ENCODE data around the gene HOXC4. TPM values are rescaled to one million over a fixed set of nuclear protein-coding genes. Genes with fewer than 3 reads are reported as not detected.
"Not testable (repeated sequence)": the region's sequence is repeated elsewhere in the genome, so short reads cannot be mapped to it uniquely, and the experiment has no call there.

HOXC4 gene
- total and polyA plus RNA-seq, 3 experiments from 2014 or later, result 0.37 to 1.4 (median 1.3) TPM

DNA sequence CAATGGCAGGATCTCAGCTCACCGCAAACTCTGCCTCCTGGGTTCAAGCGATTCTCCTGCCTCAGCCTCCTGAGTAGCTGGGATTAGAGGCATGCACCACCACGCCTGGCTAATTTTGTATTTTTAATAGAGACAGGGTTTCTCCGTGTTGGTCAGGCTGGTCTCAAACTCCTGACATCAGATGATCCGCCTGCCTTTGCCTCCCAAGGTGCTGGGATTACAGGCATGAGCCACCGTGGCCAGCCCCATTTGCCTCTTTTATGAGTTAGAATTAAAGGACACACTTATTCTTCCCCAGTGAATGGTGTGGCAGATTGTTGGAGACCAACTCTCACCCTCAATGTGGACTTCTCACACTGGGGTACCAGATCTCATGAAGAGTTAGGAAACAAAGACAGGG, 11.6 kb upstream of the HOXC4 start:
- H3K4me3 ChIP-seq (ENCODE audit: low read length); H3K27ac ChIP-seq (ENCODE audit: low read depth, low read length); H3K27ac Mint-ChIP-seq; DNase-seq; H3K9me3 Mint-ChIP-seq; H3K9me3 ChIP-seq (ENCODE audit: low read length); H3K36me3 ChIP-seq (ENCODE audit: insufficient read depth, low read length); H3K36me3 Mint-ChIP-seq; H3K4me1 ChIP-seq (ENCODE audit: insufficient read depth, low read length); H3K4me3 Mint-ChIP-seq; POLR2A ChIA-PET: not testable (repeated sequence)
- Mint-ChIP-seq H3K27me3 (peaks cover 82 to 93% of the 10 kb centered on the region in 2 donors), H3K4me1 (peaks cover 5 to 15% (median 13%) of the 10 kb centered on the region in 3 donors)
- CTCF ChIA-PET, result interaction anchor here (1.1 to 2.3 kb wide), 2 partner anchors 10 to 14 kb away, joined by 4 to 10 read pairs; partner anchors contain the start of gene HOXC5
- H3K27me3 ChIP-seq (ENCODE audit: insufficient read depth, low read length, poor library complexity, severe bottlenecking), result peaks cover 53% of the 10 kb centered on the region

DNA sequence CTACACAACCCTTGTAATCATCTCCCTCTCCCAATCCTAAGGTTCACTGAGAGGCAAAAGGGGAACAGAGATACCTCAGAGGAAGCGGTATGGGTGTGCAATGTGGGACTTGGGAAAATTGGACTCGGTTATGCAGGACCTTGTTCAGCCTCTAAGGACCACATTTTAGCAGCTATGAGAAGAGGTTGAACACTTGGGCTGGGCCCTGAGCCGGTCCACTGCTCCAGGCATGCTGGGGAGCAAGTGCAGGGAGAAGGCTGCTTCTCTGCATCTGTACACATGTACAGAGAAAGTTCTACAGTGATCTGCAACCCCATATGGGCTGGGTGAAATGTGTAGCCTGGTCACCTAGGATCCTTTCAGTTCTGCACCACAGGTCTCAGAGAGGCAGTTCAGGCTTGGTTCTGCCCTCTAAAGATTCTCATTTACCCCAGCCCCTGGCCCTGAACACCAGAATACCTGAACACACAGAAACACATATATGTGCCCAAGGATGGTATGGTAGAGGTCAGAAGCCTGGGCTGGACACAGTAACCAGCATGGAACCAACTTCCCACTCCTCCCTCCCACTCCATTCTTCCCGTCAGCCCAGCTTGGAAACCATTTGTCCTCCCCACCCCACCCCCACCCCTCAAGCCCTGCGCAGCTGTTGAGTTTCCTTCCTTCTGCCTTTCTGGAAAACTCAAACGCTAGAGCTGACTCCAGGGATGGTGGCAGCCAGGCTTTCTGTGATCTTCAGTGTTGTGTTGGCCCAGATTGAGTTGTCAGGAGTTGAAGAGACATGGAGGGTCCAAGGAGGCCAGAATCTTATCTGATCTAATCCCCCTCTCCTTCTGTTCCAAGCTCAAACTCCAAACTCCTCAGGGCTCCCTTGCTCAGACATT, 10.4 kb upstream of the HOXC4 start:
- Mint-ChIP-seq H3K36me3 (no peaks in the 10 kb centered on the region), H3K9me3 (peaks cover 0 to 2% (median 0%) of the 10 kb centered on the region in 5 donors), H3K27me3 (peaks cover 87 to 93% of the 10 kb centered on the region in 2 donors), H3K4me3 (no peak overlapping the region), H3K27ac (peak overlapping the region in 1 of 8 donors; percentile 70), H3K4me1 (peaks cover 9 to 26% (median 22%) of the 10 kb centered on the region in 3 donors)
- no peaks in the 10 kb centered on the region for H3K36me3 ChIP-seq (ENCODE audit: insufficient read depth, low read length)
- H3K4me1 ChIP-seq (ENCODE audit: insufficient read depth, low read length), result peaks cover 13% of the 10 kb centered on the region
- DNase-seq, result no peak
- no peaks in the 10 kb centered on the region for H3K9me3 ChIP-seq (ENCODE audit: low read length)
- ChIA-PET CTCF (interaction anchor here (0.7 to 2.3 kb wide), 3 partner anchors 11 to 148 kb away, joined by 3 to 10 read pairs (median 3); partner anchors contain the start of gene HOXC5), POLR2A (interaction anchor here (0.6 kb wide), 1 partner anchor 10 kb away, joined by 3 read pairs; no protein-coding TSS in a partner anchor)
- H3K27me3 ChIP-seq (ENCODE audit: insufficient read depth, low read length, poor library complexity, severe bottlenecking), result peaks cover 64% of the 10 kb centered on the region
- H3K27ac ChIP-seq (ENCODE audit: low read depth, low read length), result no peak overlapping the region
- H3K4me3 ChIP-seq (ENCODE audit: low read length), result no peak overlapping the region

DNA sequence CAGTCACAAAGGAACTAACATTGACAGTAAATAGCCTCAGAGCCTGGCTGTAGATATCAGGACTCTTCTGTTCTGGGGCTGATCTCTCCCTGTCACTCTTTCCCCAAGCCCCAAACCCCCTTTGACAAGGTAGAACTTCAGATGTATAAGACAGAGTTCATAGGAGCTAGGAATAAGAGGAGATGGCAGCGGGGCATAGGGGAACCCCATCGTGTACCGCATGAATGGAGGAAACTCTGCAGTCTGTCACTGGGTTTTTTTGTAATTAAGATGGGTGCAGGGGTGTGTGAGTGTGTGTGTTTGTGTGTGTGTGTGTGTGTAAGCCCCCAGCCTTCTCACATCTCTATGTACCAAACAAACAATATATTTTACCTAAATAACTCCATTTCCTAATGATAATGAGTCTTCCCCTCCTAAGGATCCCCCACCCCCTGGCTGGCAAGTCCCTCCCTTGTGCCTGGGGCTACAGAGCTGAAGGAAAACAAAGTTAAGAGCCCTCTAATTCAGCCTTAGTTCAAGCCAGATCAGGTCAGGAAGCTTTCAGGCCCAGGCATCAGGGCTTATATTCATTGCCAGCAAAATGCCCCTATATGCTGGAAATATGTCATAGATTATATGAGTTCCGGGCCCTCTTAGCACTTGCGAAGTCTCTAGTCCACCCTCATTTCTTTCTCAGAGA, 9.1 kb upstream of the HOXC4 start:
- H3K4me3 Mint-ChIP-seq, result no peak overlapping the region
- no peak for DNase-seq
- no peak overlapping the region for H3K27ac ChIP-seq (ENCODE audit: low read depth, low read length)
- peaks cover 72% of the 10 kb centered on the region for H3K27me3 ChIP-seq (ENCODE audit: insufficient read depth, low read length, poor library complexity, severe bottlenecking)
- CTCF ChIA-PET, result interaction anchor here (0.8 to 1.3 kb wide), 2 partner anchors 12 to 147 kb away, joined by 3 to 4 read pairs; partner anchors contain the start of gene HOXC5
- peaks cover 13% of the 10 kb centered on the region for H3K4me1 ChIP-seq (ENCODE audit: insufficient read depth, low read length)
- POLR2A ChIA-PET, result no interaction called here
- no peak overlapping the region for H3K4me3 ChIP-seq (ENCODE audit: low read length)
- peaks cover 9 to 29% (median 22%) of the 10 kb centered on the region in 3 donors for H3K4me1 Mint-ChIP-seq
- peak overlapping the region in 1 of 8 donors; percentile 7 for H3K27ac Mint-ChIP-seq
- peaks cover 83 to 93% of the 10 kb centered on the region in 2 donors for H3K27me3 Mint-ChIP-seq
- H3K9me3 ChIP-seq (ENCODE audit: low read length), result no peaks in the 10 kb centered on the region
- H3K9me3 Mint-ChIP-seq, result peaks cover 0 to 2% (median 0%) of the 10 kb centered on the region in 5 donors
- peaks cover 0 to under 1% (median 0%) of the 10 kb centered on the region in 3 donors for H3K36me3 Mint-ChIP-seq
- H3K36me3 ChIP-seq (ENCODE audit: insufficient read depth, low read length), result no peaks in the 10 kb centered on the region

GRCh38 chr12:54045401-54045800, 8.2 kb upstream of the HOXC4 start:
- CTCF ChIA-PET, result interaction anchor here (0.8 kb wide), 1 partner anchor 13 kb away, joined by 3 read pairs; the partner anchor contains the start of gene HOXC5
- Mint-ChIP-seq H3K36me3 (peaks cover 0 to 4% (median 0%) of the 10 kb centered on the region in 3 donors), H3K27ac (peak overlapping the region in 1 of 8 donors; percentile 10), H3K9me3 (peaks cover 0 to 2% (median 0%) of the 10 kb centered on the region in 5 donors), H3K27me3 (peaks cover 83 to 93% of the 10 kb centered on the region in 2 donors), H3K4me3 (no peak overlapping the region), H3K4me1 (peaks cover 12 to 36% (median 29%) of the 10 kb centered on the region in 3 donors)
- POLR2A ChIA-PET, result no interaction called here
- Histone ChIP-seq H3K27ac (ENCODE audit: low read depth, low read length) (no peak overlapping the region), H3K9me3 (ENCODE audit: low read length) (no peaks in the 10 kb centered on the region), H3K36me3 (ENCODE audit: insufficient read depth, low read length) (no peaks in the 10 kb centered on the region), H3K27me3 (ENCODE audit: insufficient read depth, low read length, poor library complexity, severe bottlenecking) (peaks cover 73% of the 10 kb centered on the region), H3K4me3 (ENCODE audit: low read length) (no peak overlapping the region), H3K4me1 (ENCODE audit: insufficient read depth, low read length) (peaks cover 20% of the 10 kb centered on the region)
- no peak for DNase-seq

DNA sequence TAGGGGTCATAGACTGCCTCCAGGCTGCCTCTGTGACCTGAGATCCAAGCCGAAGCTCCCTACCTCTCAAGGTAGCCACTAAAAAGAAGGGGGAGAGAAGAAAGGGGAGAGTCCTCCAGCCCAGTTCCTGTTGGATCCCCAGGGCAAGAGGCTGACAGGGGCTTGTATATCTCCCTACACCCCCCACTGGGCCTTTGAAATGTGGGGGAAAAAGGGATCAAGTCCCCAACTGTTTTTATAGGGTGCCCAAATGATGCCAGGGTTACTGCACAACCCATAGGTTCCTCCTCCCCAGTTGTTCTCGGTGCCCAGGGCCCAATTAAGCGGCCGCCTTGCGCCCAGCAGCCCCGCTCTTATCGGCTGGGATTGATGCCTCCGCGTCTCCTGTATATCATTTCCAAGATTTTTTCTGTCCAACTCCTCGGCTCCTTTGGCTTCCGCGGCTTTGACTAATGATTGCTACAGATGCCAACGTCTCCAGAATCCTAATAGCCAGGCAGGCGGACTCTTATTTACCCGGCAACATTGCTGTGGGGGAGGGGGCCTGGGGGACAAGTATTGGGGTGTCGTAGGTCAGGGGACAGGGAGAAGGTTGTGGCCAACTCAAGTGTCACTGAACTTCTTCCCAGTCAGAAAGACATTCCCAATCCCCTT, 7.6 kb upstream of the HOXC4 start:
- peak overlapping the region in 1 of 7 donors; percentile 5 for H3K4me3 Mint-ChIP-seq
- H3K4me1 ChIP-seq (ENCODE audit: insufficient read depth, low read length), result peaks cover 22% of the 10 kb centered on the region
- no peak overlapping the region for H3K4me3 ChIP-seq (ENCODE audit: low read length)
- peaks cover 80 to 95% of the 10 kb centered on the region in 2 donors for H3K27me3 Mint-ChIP-seq
- H3K36me3 Mint-ChIP-seq, result peaks cover 0 to 4% (median 0%) of the 10 kb centered on the region in 3 donors
- ChIA-PET CTCF (no interaction called here), POLR2A (no interaction called here)
- H3K27ac Mint-ChIP-seq, result peak overlapping the region in 1 of 8 donors; percentile 17
- H3K9me3 Mint-ChIP-seq, result peaks cover 0 to 2% (median 0%) of the 10 kb centered on the region in 5 donors
- H3K4me1 Mint-ChIP-seq, result peaks cover 12 to 41% (median 29%) of the 10 kb centered on the region in 3 donors
- H3K27me3 ChIP-seq (ENCODE audit: insufficient read depth, low read length, poor library complexity, severe bottlenecking), result peaks cover 76% of the 10 kb centered on the region
- no peaks in the 10 kb centered on the region for H3K36me3 ChIP-seq (ENCODE audit: insufficient read depth, low read length)
- H3K9me3 ChIP-seq (ENCODE audit: low read length), result no peaks in the 10 kb centered on the region
- H3K27ac ChIP-seq (ENCODE audit: low read depth, low read length), result no peak overlapping the region
- DNase-seq, result no peak

- peaks cover 30% of the 10 kb centered on the region for H3K4me1 ChIP-seq (ENCODE audit: insufficient read depth, low read length)
- ChIA-PET CTCF (no interaction called here), POLR2A (no interaction called here)
- no peaks in the 10 kb centered on the region for H3K36me3 ChIP-seq (ENCODE audit: insufficient read depth, low read length)
- H3K9me3 ChIP-seq (ENCODE audit: low read length), result no peaks in the 10 kb centered on the region
- H3K4me1 Mint-ChIP-seq, result peaks cover 15 to 48% (median 31%) of the 10 kb centered on the region in 3 donors
- no peak for DNase-seq
- peaks cover 83% of the 10 kb centered on the region for H3K27me3 ChIP-seq (ENCODE audit: insufficient read depth, low read length, poor library complexity, severe bottlenecking)
- H3K4me3 ChIP-seq (ENCODE audit: low read length), result no peak overlapping the region
- H3K4me3 Mint-ChIP-seq, result peak overlapping the region in 6 of 7 donors; percentile 25 to 76 (median 64)
- H3K27me3 Mint-ChIP-seq, result peaks cover 78 to 97% of the 10 kb centered on the region in 2 donors
- no peak overlapping the region for H3K27ac ChIP-seq (ENCODE audit: low read depth, low read length)
- no peak overlapping the region for H3K27ac Mint-ChIP-seq
- peaks cover 0 to 2% (median 0%) of the 10 kb centered on the region in 5 donors for H3K9me3 Mint-ChIP-seq
- peaks cover 0 to 4% (median 0%) of the 10 kb centered on the region in 3 donors for H3K36me3 Mint-ChIP-seq
Measured at GRCh38 chr12:54046809-54047159, 6.9 kb upstream of the HOXC4 start.

DNA sequence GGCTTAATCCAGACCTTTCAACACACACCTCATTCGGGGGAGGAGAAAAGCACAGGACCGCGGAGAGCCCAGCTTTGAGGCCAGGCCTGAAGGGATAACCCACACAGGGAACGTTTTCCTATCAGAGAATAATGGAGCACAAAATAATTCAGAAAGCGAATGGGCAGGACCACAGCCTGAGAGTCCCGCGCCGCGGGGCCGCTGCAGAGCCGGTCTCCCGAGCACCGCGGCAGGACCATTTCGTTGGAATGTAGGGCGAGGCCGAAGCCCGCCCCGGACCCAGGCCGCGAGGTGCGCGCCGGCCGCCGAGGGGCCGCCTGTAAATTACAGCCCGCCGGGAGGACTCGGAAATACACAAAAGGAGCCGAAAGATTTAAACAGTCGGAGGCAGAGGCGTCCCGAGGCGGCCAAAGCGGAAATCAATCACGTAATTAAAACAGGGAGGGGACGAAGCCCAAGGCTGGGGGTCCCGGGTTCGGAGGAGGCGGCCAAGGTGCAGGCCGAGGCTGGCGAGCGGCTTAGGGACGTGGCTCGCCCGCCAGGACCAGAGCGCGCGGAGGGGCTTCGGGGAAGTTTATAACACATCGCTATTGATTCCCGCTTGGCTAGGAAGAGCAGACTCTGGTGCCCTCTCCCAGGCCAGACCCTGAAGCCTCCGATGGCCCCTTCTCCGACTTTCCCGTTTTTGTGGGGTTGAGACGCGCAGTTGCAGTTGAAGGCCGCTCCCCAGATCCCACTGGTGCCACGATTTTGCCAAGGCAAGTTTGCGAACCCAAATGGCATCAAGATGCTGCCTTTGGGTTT, 6.3 kb upstream of the HOXC4 start:
- ChIA-PET POLR2A (no interaction called here), CTCF (interaction anchor here (1.2 kb wide), 1 partner anchor 154 kb away, joined by 3 read pairs; no protein-coding TSS in a partner anchor)
- peaks cover 0 to 6% (median 0%) of the 10 kb centered on the region in 3 donors for H3K36me3 Mint-ChIP-seq
- peaks cover 17 to 52% (median 34%) of the 10 kb centered on the region in 3 donors for H3K4me1 Mint-ChIP-seq
- H3K4me3 ChIP-seq (ENCODE audit: low read length), result no peak overlapping the region
- no peaks in the 10 kb centered on the region for H3K9me3 ChIP-seq (ENCODE audit: low read length)
- peaks cover 79 to 99% of the 10 kb centered on the region in 2 donors for H3K27me3 Mint-ChIP-seq
- DNase-seq, result no peak
- H3K27ac Mint-ChIP-seq, result peak overlapping the region in 1 of 8 donors; percentile 22
- H3K36me3 ChIP-seq (ENCODE audit: insufficient read depth, low read length), result no peaks in the 10 kb centered on the region
- peaks cover 0 to 2% (median 0%) of the 10 kb centered on the region in 5 donors for H3K9me3 Mint-ChIP-seq
- H3K27me3 ChIP-seq (ENCODE audit: insufficient read depth, low read length, poor library complexity, severe bottlenecking), result peaks cover 86% of the 10 kb centered on the region
- peak overlapping the region; percentile 25 to 76 (median 67) for H3K4me3 Mint-ChIP-seq
- H3K27ac ChIP-seq (ENCODE audit: low read depth, low read length), result no peak overlapping the region
- peaks cover 34% of the 10 kb centered on the region for H3K4me1 ChIP-seq (ENCODE audit: insufficient read depth, low read length)

Measured in CD8-positive, alpha-beta memory T cell (primary cell).